ENCODE data around the gene WDR91. TPM values are rescaled to one million over a fixed set of nuclear protein-coding genes. Genes with fewer than 3 reads are reported as not detected.

The WDR91 gene
- total RNA-seq, 2 donors from 2014 or later, result 28.0 to 32.4 TPM

DNA sequence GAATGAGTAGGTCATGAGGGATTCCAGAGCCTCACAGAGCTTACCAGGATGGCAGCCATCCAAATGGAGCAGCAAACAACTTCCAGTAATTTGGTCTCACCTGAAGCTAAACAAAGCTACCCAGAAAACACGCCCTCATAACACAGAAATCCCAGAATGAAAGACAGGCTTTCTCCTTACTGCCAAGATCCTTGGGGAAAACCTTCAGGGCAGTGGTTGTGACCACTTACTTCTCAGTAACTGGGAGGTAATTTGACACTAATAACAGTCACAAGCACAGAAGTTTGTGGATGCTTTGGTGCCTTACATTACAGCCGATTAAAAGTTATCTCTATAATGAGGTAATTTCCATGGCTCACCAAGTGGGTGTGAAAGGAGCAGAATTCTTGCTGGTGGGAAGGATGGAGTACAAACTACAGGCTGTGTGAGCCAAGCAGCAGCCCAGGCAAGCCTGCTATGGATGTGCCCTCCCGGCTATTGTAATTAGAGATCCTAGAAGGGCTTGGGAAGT is 10.4 kb downstream of the WDR91 start:
- peaks cover 8 to 13% of the 10 kb centered on the region in 2 donors for H3K36me3 ChIP-seq (replicated peaks in 1 of 2; ENCODE audit: insufficient read depth in 1 of 2, low read depth in 2 of 2)
- no peaks in the 10 kb centered on the region for H3K27me3 ChIP-seq
- peaks cover 80% of the 10 kb centered on the region for H3K4me1 ChIP-seq
- 39% methylated on average over 3 of the region's 3 CpGs for WGBS, 2 donors
- intact Hi-C loops (cut with DNase I), result no loop called here
- DNase-seq (peak in 3 of 4 donors; percentile 58 to 73 (median 59)), ATAC-seq (peak; percentile 13)
- no peaks in the 10 kb centered on the region for H3K9me3 ChIP-seq
- H3K4me3 ChIP-seq, result no peak overlapping the region
- TF ChIP-seq POLR2A (IDR thresholded peaks at IDR 0.05), result no peak
- TF ChIP-seq, protein P1, sequence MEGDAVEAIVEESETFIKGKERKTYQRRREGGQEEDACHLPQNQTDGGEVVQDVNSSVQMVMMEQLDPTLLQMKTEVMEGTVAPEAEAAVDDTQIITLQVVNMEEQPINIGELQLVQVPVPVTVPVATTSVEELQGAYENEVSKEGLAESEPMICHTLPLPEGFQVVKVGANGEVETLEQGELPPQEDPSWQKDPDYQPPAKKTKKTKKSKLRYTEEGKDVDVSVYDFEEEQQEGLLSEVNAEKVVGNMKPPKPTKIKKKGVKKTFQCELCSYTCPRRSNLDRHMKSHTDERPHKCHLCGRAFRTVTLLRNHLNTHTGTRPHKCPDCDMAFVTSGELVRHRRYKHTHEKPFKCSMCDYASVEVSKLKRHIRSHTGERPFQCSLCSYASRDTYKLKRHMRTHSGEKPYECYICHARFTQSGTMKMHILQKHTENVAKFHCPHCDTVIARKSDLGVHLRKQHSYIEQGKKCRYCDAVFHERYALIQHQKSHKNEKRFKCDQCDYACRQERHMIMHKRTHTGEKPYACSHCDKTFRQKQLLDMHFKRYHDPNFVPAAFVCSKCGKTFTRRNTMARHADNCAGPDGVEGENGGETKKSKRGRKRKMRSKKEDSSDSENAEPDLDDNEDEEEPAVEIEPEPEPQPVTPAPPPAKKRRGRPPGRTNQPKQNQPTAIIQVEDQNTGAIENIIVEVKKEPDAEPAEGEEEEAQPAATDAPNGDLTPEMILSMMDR (IDR thresholded peaks at IDR 0.05), result no peak
- peak overlapping the region; percentile 38 to 74 (median 64) for H3K27ac ChIP-seq

DNA sequence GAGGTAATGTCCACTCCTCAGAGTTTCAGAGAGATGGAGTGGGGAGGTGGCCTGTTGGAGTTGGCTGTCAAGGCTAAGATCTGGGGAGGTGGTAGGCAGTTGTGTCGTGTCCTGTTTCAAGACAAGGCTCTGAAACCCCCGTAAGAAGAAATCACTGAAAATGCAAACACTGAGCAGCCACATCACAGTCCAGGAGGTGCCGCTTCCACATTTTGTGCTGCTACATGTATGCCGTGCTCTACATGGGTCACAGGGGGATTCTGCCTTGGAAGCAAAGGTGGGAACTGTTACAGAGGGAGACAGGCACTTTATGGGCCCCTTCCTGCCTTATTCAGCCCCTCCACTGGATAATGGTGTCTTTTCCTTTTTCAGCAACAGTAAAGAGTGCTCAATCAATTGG is 11.9 kb downstream of the WDR91 start:
- WGBS, 2 donors, result 89 to 90% methylated on average over 4 of the region's 4 CpGs
- no peak for ATAC-seq
- TF ChIP-seq, protein P1 (IDR thresholded peaks at IDR 0.05), result no peak
- no peak for TF ChIP-seq POLR2A (IDR thresholded peaks at IDR 0.05)
- intact Hi-C loops (cut with DNase I), result no loop called here
- no peaks in the 10 kb centered on the region for H3K9me3 ChIP-seq
- H3K27ac ChIP-seq, result peak overlapping the region in 1 of 4 donors; percentile 8
- DNase-seq, result no peak
- no peaks in the 10 kb centered on the region for H3K27me3 ChIP-seq
- peaks cover 13 to 16% of the 10 kb centered on the region in 2 donors for H3K36me3 ChIP-seq (replicated peaks in 1 of 2; ENCODE audit: insufficient read depth in 1 of 2, low read depth in 2 of 2)
- peaks cover 73% of the 10 kb centered on the region for H3K4me1 ChIP-seq
- H3K4me3 ChIP-seq, result no peak overlapping the region

DNA sequence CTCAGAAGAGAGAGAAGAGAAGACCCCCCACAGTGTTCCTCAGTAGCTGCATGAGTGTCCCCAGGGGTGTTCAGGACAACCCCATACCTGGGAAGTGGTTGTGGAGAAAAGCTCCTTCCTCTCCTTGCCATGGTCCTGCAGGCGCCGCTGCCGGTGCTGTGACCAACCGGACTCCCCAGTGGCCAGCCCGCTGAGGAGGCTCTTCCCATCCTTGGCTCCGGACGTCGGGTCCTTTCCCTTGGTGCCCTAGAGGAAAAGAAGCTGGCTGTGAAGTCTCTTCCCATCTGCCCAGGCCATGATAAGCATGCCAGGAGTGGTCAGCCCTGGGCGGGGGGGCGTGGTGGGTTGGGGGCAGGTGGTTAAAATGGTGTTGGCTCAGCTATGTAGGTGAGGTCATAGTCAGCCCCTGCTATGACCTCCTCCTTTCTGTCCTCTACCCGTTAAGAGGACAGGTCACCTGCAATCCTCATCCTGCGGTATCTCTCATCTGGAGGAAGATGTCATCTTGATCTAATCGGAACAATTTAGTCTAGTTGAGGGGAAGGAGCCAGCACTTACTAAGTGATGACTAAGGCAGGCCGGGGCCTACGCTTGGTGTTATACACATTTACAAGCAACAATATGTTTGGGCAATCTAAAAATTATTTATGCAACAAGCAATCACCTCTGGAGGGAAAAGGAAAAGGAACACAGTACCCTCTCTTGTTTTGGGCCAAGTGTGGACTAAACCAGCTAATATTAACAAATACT is 13.2 kb downstream of the WDR91 start:
- peak overlapping the region in 1 of 4 donors; percentile 8 for H3K27ac ChIP-seq
- peaks cover 73% of the 10 kb centered on the region for H3K4me1 ChIP-seq
- no peak for TF ChIP-seq POLR2A (IDR thresholded peaks at IDR 0.05)
- TF ChIP-seq, protein P1 (IDR thresholded peaks at IDR 0.05), result no peak
- H3K4me3 ChIP-seq, result no peak overlapping the region
- DNase-seq (no peak), ATAC-seq (no peak)
- H3K27me3 ChIP-seq, result no peaks in the 10 kb centered on the region
- H3K9me3 ChIP-seq, result no peaks in the 10 kb centered on the region
- H3K36me3 ChIP-seq (replicated peaks in 1 of 2; ENCODE audit: insufficient read depth in 1 of 2, low read depth in 2 of 2), result peaks cover 13 to 16% of the 10 kb centered on the region in 2 donors
- WGBS, 2 donors, result 93 to 95% methylated on average over 12 to 15 of the region's 15 CpGs
- intact Hi-C loops (cut with DNase I), result no loop called here

DNA sequence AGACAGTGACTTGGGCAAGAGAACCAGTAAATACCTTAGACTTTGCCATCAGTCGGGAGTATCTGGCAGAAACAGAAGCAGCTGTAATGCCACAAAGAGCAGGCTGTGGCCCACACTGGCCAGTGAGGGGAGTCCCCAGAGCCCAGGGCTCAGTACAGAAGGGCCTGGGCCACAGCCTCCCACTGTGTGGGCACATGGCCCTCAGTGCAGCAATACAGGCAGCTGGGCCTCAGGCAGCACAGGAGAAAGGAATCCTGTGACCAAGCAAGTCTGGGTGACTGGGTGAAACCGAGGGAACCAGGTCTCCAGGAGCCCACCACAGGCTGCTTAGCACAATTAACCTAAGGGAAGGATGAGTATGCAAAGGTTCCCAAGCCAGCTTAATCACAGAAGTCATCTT is 14.0 kb downstream of the WDR91 start:
- Histone ChIP-seq H3K27me3 (no peaks in the 10 kb centered on the region), H3K4me3 (no peak overlapping the region), H3K4me1 (peaks cover 68% of the 10 kb centered on the region), H3K9me3 (no peaks in the 10 kb centered on the region), H3K27ac (peak overlapping the region in 2 of 4 donors; percentile 17 to 29), H3K36me3 (replicated peaks in 1 of 2; ENCODE audit: insufficient read depth in 1 of 2, low read depth in 2 of 2) (peaks cover 13 to 16% of the 10 kb centered on the region in 2 donors)
- intact Hi-C loops (cut with DNase I), result no loop called here
- ATAC-seq, result no peak
- DNase-seq, result no peak
- WGBS, 2 donors, result 84 to 96% methylated on average over 2 of the region's 2 CpGs
- TF ChIP-seq, protein P1 (IDR thresholded peaks at IDR 0.05), result no peak
